Fibroblast of villous mesenchyme (primary cell): ENCODE results near the gene CHI3L1. TPM values are rescaled to one million over a fixed set of nuclear protein-coding genes. Genes with fewer than 3 reads are reported as not detected.

ENCODE experiments used
- DNase-seq: peaks from one replicate; pipeline ENCODE4 v3.0.0-alpha.2; 2010; ENCODE audit warnings: low read depth
- H3K4me3 ChIP-seq: 2 replicates; pipeline ENCODE4 v1.5.1; 2011; ENCODE audit warnings: low read depth, mild to moderate bottlenecking, low read length
- CTCF ChIP-seq: IDR thresholded peaks from 2 replicates; pipeline ENCODE4 v1.5.1; 2012; ENCODE audit warnings: low read depth, mild to moderate bottlenecking, low read length; ENCODE audit not compliant: insufficient read depth
- total RNA-seq: library from RNA; depleted of rRNA; stranded (reverse); fragments of >200 nt; gene quantifications from 2 replicates; pipeline ENCODE4 v1.2.3, GENCODE V29; 2012

Gene CHI3L1
- total RNA-seq, 1 donor, result 136 TPM

- DNase-seq, result no peak
- no peak for TF ChIP-seq CTCF
Observed at GRCh38 chr1:203135636-203136305, 50.7 kb downstream of the CHI3L1 start.

GRCh38 chr1:203133970-203134725 lies 52.4 kb downstream of the CHI3L1 start:
- peak; percentile 79 for DNase-seq
- TF ChIP-seq CTCF, result no peak
- H3K4me3 ChIP-seq, result no peak overlapping the region

More at GRCh38 chr1:203135636-203136305, 50.7 kb downstream of the CHI3L1 start:
- no peak overlapping the region for H3K4me3 ChIP-seq

- DNase-seq, result no peak
- H3K4me3 ChIP-seq, result no peak overlapping the region
- no peak for TF ChIP-seq CTCF
Observed at GRCh38 chr1:203131548-203132200, 54.8 kb downstream of the CHI3L1 start.

GRCh38 chr1:203130358-203130985 lies 56.0 kb downstream of the CHI3L1 start:
- no peak for DNase-seq
- no peak for TF ChIP-seq CTCF
- H3K4me3 ChIP-seq, result no peak overlapping the region

GRCh38 chr1:203129501-203130231 lies 56.8 kb downstream of the CHI3L1 start:
- no peak for DNase-seq
- no peak overlapping the region for H3K4me3 ChIP-seq
- no peak for TF ChIP-seq CTCF

Other genes with a start within 250 kb of the CHI3L1 start
- gene ADIPOR1, start 228.4 kb downstream of the CHI3L1 start, total RNA-seq, result 66.7 and 118 TPM in 2 replicates
- 35.8 and 47.5 TPM in 2 replicates for gene CYB5R1, start 219.4 kb downstream of the CHI3L1 start, total RNA-seq
- gene TMEM183A, start 179.3 kb downstream of the CHI3L1 start, total RNA-seq, result 102 and 139 TPM in 2 replicates
- gene PPFIA4, start 160.2 kb downstream of the CHI3L1 start, total RNA-seq, result 1.6 and 4.3 TPM in 2 replicates
- gene MYOG, start 100.7 kb downstream of the CHI3L1 start, total RNA-seq, result not detected in 2 replicates
- gene ADORA1, start 59.0 kb downstream of the CHI3L1 start, total RNA-seq, result 8.7 and 14.2 TPM in 2 replicates
- gene MYBPH, start 10.9 kb downstream of the CHI3L1 start, total RNA-seq, result 0.32 and 0.43 TPM in 2 replicates
- under 0.01 TPM in 1 of 2 replicates, not detected in the other for gene CHIT1, start 43.0 kb upstream of the CHI3L1 start, total RNA-seq
- gene BTG2, start 118.8 kb upstream of the CHI3L1 start, total RNA-seq, result 6.4 and 13.8 TPM in 2 replicates
- 0.64 and 0.86 TPM in 2 replicates for gene FMOD, start 164.4 kb upstream of the CHI3L1 start, total RNA-seq